GM18511 (cell line): ENCODE data around the gene ACSL4.

Source experiments
- ATAC-seq: cut with Tn5 transposase; IDR thresholded peaks from one replicate; pipeline ENCODE4 v1.9.1; 2021; ENCODE audit warnings: mild to moderate bottlenecking, moderate library complexity; ENCODE audit not compliant: unreplicated experiment

ACSL4 gene

DNA sequence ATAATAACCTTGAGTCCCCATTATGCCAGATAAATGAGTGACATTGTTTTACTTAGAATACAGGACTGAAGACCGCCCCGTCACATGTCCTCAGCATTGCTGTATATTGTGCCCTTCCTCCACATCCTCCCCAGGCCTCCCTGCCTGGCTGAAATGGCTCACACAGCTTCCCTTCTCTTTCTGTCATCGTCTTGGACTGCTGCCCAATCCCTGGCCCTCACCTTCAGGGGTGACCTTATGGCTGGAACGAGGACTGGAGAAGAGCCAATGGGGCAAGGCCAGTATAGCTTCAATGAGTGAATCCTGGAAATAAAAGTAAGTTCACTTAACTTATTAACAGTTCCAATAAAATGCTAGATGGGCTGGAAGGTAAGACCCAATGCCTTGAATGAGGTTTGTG is 110.8 kb downstream of the ACSL4 start:
- no peak for ATAC-seq

GRCh38 chrX:109619771-109620170 is 113.3 kb downstream of the ACSL4 start:
- no peak for ATAC-seq

DNA sequence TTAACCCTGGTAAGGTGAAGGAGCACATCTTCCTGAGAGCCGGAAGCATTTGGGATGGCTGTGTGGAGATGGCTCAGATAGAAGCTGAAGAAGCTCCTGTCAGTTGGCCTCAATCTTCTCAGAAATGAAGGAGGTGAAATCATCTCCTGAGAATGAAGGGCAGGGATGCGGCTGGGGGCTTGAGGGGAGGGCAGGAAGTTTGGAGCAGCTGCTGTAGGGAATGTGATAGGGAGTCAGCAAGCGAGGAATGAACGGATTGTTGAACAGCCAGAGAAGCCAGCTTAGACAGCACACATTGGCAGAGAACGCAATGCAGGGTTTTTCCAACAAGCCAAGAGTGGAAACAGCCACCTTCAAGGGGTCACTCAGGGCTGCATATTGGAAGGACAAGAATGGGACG is 118.1 kb downstream of the ACSL4 start:
- no peak for ATAC-seq

DNA sequence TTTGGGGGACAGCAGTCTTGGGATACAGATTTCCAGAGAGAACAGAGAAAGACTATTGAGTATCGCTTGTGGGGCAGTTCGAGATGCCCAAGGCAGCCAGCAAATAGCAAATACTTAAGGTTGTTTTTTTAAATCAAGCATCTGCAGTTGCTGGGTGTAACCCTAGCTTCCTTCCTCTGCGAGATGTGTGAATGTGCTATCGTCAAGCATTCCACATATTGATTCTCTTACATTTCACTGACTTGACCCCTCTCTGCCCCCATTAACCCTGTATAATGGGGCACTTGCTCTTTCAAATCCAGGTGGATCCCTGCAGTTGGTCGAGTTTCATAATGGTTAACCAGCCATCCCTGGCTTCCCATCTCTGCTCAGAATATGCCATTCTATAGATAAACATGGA is 131.6 kb downstream of the ACSL4 start:
- ATAC-seq = no peak

- ATAC-seq = no peak
Observed at GRCh38 chrX:109600237-109600651, 132.8 kb downstream of the ACSL4 start.

DNA sequence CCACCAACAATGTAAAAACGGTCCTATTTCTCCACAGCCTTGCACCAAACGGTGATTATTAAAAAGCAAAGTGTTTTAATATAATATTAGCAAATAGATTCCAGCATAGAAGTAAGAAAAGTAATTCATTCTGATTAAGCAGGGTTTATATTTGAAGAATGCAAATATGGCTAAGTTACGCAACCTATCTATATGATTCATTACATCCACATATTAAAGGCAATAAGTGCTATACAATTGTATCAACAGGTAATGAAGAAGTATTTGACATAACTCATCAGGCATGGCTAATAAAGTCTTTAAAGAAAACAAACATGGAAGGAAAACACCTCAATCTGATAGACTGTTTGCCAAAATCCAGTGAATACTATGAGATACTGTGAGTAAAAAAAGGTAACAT is 137.0 kb downstream of the ACSL4 start:
- no peak for ATAC-seq
